HepG2 (cell line): ENCODE data around the gene ESRRB. TPM values are rescaled to one million over a fixed set of nuclear protein-coding genes. Genes with fewer than 3 reads are reported as not detected.

Experiments
- ATAC-seq: fragments of 200-7000 bp; cut with Tn5 transposase; 3 replicates; pipeline ENCODE4 v1.9.1; 2020; ENCODE audit warnings: mild to moderate bottlenecking, moderate library complexity
- BruUV-seq: library from RNA; stranded (reverse); fragments of 400-500 nt; replicated peaks from 2 replicates; lab custom pipeline; 2021; lab: Mats Ljungman, UMichigan
- CTCF ChIA-PET: fragments of 300-600 bp; formaldehyde crosslinking; extraction: SDS; loops from one replicate; lab custom pipeline; 2021; ENCODE audit warnings: low total read pairs, inconsistent platforms, low intra/inter-chr PET ratio; lab: Yijun Ruan, JAX
- POLR2A ChIA-PET: fragments of 350-600 bp; sonication (Branson Sonifier 250); formaldehyde crosslinking; loops from one replicate; lab custom pipeline; 2020; ENCODE audit warnings: antibody characterized with exemption, inconsistent platforms; lab: Yijun Ruan, JAX
- DNase-seq: peaks from one replicate; pipeline ENCODE4 v3.0.0-alpha.2; 2015; ENCODE audit warnings: low spot score
- FAIRE-seq: peaks from 3 replicates; lab custom pipeline; 2011; peaks lifted over from hg19 to GRCh38; lab: Jason Lieb, UNC
- H2AFZ ChIP-seq: one replicate; pipeline ENCODE4 v1.6.1; 2011; ENCODE audit warnings: low read length, inconsistent platforms
- H3K27ac ChIP-seq: fragments of 300-600 bp; 3 replicates; pipeline ENCODE4 v1.8.0; 2011; ENCODE audit warnings: mixed run types, mild to moderate bottlenecking, mixed read lengths, low read length, inconsistent platforms; ENCODE audit not compliant: insufficient read depth; ENCODE audit errors: extremely low read length
- H3K27me3 ChIP-seq, 2 experiments: fragments of 200-600 bp in 1 of 2; 2 replicates in 1 of 2; 3 replicates in 1 of 2; pipeline versions ENCODE4 v1.6.0 to v1.8.0; 2011; ENCODE audit warnings: low read length in 2 of 2, mild to moderate bottlenecking in 2 of 2, moderate library complexity in 2 of 2, inconsistent platforms in 1 of 2; ENCODE audit not compliant: insufficient read depth in 2 of 2, control insufficient read depth in 1 of 2
- H3K36me3 ChIP-seq, 2 experiments: fragments of 200-600 bp in 1 of 2; replicated peaks in 1 of 2; 2 replicates in 1 of 2; 3 replicates in 1 of 2; pipeline versions ENCODE4 v1.5.1 to v1.8.0; 2011; ENCODE audit warnings: low read length in 2 of 2, inconsistent platforms in 1 of 2; ENCODE audit not compliant: insufficient read depth in 2 of 2, control insufficient read depth in 1 of 2
- H3K4me1 ChIP-seq: 2 replicates; pipeline ENCODE4 v1.5.1; 2012; ENCODE audit warnings: low read length, inconsistent platforms; ENCODE audit not compliant: insufficient read depth
- H3K4me2 ChIP-seq: 2 replicates; pipeline ENCODE4 v1.6.0; 2011; ENCODE audit warnings: low read depth, low read length, inconsistent platforms
- H3K4me3 ChIP-seq, 3 experiments: fragments of 200-600 bp in 1 of 3; sonication (generic), shearing (Covaris generic) in 1 of 3; replicated peaks in 1 of 3; 2 replicates each; pipeline ENCODE4 v1.5.1; 2011 to 2016; ENCODE audit warnings: low read length in 3 of 3, inconsistent platforms in 2 of 3, low read depth in 2 of 3, mild to moderate bottlenecking in 2 of 3, control low read depth in 1 of 3, mixed read lengths in 1 of 3; ENCODE audit not compliant: insufficient read depth in 1 of 3
- H3K79me2 ChIP-seq: one replicate; pipeline ENCODE4 v1.6.1; 2011; ENCODE audit warnings: low read length, inconsistent platforms; ENCODE audit not compliant: insufficient read depth
- H3K9ac ChIP-seq: 2 replicates; pipeline ENCODE4 v1.6.0; 2011; ENCODE audit warnings: mild to moderate bottlenecking, low read depth, low read length, inconsistent platforms; ENCODE audit not compliant: insufficient read depth
- H3K9me3 ChIP-seq: 2 replicates; pipeline ENCODE4 v1.5.1; 2012; ENCODE audit warnings: mild to moderate bottlenecking, low read length
- H4K20me1 ChIP-seq: 2 replicates; pipeline ENCODE4 v1.6.0; 2011; ENCODE audit warnings: inconsistent platforms, mild to moderate bottlenecking, low read length, moderate library complexity; ENCODE audit not compliant: insufficient read depth
- BRD4 ChIP-seq: sonication (generic); formaldehyde crosslinking; IDR thresholded peaks from 2 replicates; pipeline ENCODE4 v1.4.0; 2020; ENCODE audit warnings: missing genetic modification reagents
- CCAR2 ChIP-seq: fragments of 200-400 bp; formaldehyde crosslinking; optimal IDR thresholded peaks from 2 replicates; pipeline ENCODE3; 2018; ENCODE audit warnings: low read depth, mild to moderate bottlenecking, low read length, moderate library complexity
- HOXD1 ChIP-seq: sonication (generic); formaldehyde crosslinking; IDR thresholded peaks from 2 replicates; pipeline ENCODE4 v1.5.0; 2020; ENCODE audit warnings: missing genetic modification reagents
- KDM1A ChIP-seq: IDR thresholded peaks from 2 replicates; pipeline ENCODE4 v1.6.1; 2016; ENCODE audit warnings: missing compliant biosample characterization
- NFYC ChIP-seq: IDR thresholded peaks from 2 replicates; pipeline ENCODE4 v1.6.1; 2016; ENCODE audit warnings: missing genetic modification reagents, missing compliant biosample characterization
- RXRB ChIP-seq: IDR thresholded peaks from 2 replicates; pipeline ENCODE4 v1.6.1; 2016; ENCODE audit warnings: borderline replicate concordance, missing genetic modification reagents, missing compliant biosample characterization
- SAFB2 ChIP-seq: sonication (generic); formaldehyde crosslinking; IDR thresholded peaks from 2 replicates; pipeline ENCODE4 v1.5.1; 2020; ENCODE audit warnings: missing genetic modification reagents, low read depth, mild to moderate bottlenecking, borderline replicate concordance
- ZFYVE20 ChIP-seq: sonication (generic); formaldehyde crosslinking; IDR thresholded peaks from 2 replicates; pipeline ENCODE4 v1.8.0; 2023; ENCODE audit warnings: low read depth, mild to moderate bottlenecking, moderate library complexity, missing genetic modification reagents, borderline replicate concordance
- ZNF10 ChIP-seq: sonication (generic); formaldehyde crosslinking; IDR thresholded peaks from 2 replicates; pipeline ENCODE4 v1.4.0; 2020; ENCODE audit warnings: mild to moderate bottlenecking, low read depth, missing genetic modification reagents, borderline replicate concordance
- ZNF546 ChIP-seq: sonication (generic); formaldehyde crosslinking; conservative IDR thresholded peaks from 2 replicates; pipeline ENCODE4 v1.8.1; 2023; ENCODE audit warnings: mild to moderate bottlenecking, missing genetic modification reagents
- ZNF614 ChIP-seq: IDR thresholded peaks from 2 replicates; pipeline ENCODE4 v1.6.1; 2018; ENCODE audit warnings: missing biosample characterization, missing genetic modification reagents, inconsistent platforms, borderline replicate concordance
- ZNF790 ChIP-seq: sonication (generic); formaldehyde crosslinking; IDR thresholded peaks from 2 replicates; pipeline ENCODE4 v1.8.0; 2022; ENCODE audit warnings: missing genetic modification reagents, mild to moderate bottlenecking, borderline replicate concordance
- ZNF850 ChIP-seq: sonication (generic); formaldehyde crosslinking; conservative IDR thresholded peaks from 2 replicates; pipeline ENCODE4 v1.9.0; 2021; ENCODE audit warnings: mild to moderate bottlenecking, missing genetic modification reagents
- WGBS: methylation state at CpG from one replicate; pipeline ENCODE4 v1.1.6; 2017; ENCODE audit warnings: low lambda C conversion rate; 5-methylcytosine and 5-hydroxymethylcytosine counted together
- in situ Hi-C: cut with HindIII; loops from 2 replicates; pipeline ENCODE4 v1.10.0; 2017; ENCODE audit warnings: low pct_unique_long_range_greater_than_20kb; ENCODE audit not compliant: extremely low pct_ligation_motif_present
- intact Hi-C: fragments of 100-400 bp; cut with micrococcal nuclease; formaldehyde crosslinking; loops from one replicate; pipeline ENCODE4 v1.10.0; 2022; ENCODE audit not compliant: unreplicated experiment
- polyA plus RNA-seq, 8 experiments: library from polyadenylated mRNA; depleted of rRNA in 3 of 8; stranded (reverse) in 7 of 8; unstranded in 1 of 8; fragments of >200 nt; fragmentation: Illumina TruSeq in 4 of 8; extraction: Trizol in 4 of 8; gene quantifications; 2 replicates each; pipeline versions ENCODE4 v1.2.1 to v1.2.3, GENCODE V29; 2011 to 2016; ENCODE audit warnings: low read depth in 4 of 8, missing spikeins in 1 of 8, mixed read lengths in 1 of 8; ENCODE audit not compliant: insufficient read depth in 1 of 8
- total RNA-seq, 5 experiments: library from RNA; depleted of rRNA; stranded (reverse); fragments of >200 nt; fragmentation: Illumina TruSeq; extraction: Trizol; gene quantifications; 2 replicates each; pipeline ENCODE4 v1.2.3, GENCODE V29; 2016; ENCODE audit warnings: low read depth in 1 of 5
- TF ChIP-seq, protein P1 (sequence below): sonication (generic); formaldehyde crosslinking; IDR thresholded peaks from 2 replicates; pipeline ENCODE4 v1.9.0; 2022; ENCODE audit warnings: low read depth, missing genetic modification reagents
- TF ChIP-seq, protein P2 (sequence below): sonication (generic); formaldehyde crosslinking; IDR thresholded peaks from 2 replicates; pipeline ENCODE4 v1.4.0; 2020; ENCODE audit warnings: missing genetic modification reagents

Gene ESRRB
- total and polyA plus RNA-seq, 2 of the 13 experiments (the other 11 are each of a cell fraction or from before 2014, with no cell fraction given) = 0.04 to 0.33 TPM

DNA sequence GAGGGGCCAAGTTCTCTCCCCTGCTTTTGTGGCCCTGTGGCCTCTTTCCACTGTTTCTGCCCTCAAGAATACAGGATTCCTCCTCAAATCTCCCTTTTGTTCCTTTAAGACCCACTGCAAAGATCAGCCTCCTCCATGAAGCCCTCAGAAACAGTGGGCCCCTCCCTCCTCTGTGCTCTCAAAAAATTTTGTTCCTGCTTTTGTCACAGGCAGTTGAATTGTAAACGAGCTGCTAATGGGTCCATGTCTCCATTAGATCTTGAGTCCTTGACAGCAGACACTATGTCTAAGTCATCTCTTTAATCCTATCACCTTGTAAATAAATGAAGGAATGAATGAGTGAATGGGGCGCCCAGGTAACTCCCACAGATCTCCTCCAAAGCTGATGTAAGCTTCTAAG lies 175.2 kb downstream of the ESRRB start:
- DNase-seq (no peak), ATAC-seq (no peak), FAIRE-seq (no peak)
- Histone ChIP-seq H3K4me2 (no peak overlapping the region), H3K4me3 (no peak overlapping the region), H2AFZ (no peak overlapping the region), H3K36me3 (no peaks in the 10 kb centered on the region), H4K20me1 (no peaks in the 10 kb centered on the region), H3K79me2 (no peaks in the 10 kb centered on the region), H3K9me3 (no peaks in the 10 kb centered on the region), H3K9ac (no peak overlapping the region), H3K4me1 (no peaks in the 10 kb centered on the region), H3K27ac (no peak overlapping the region), H3K27me3 (peaks cover 0 to 4% of the 10 kb centered on the region in 2 experiments; a peak in 4 of 5 replicates)
- no TSS peak for BruUV-seq
- TF ChIP-seq RXRB (CRISPR knock-in tag) (no peak), ZNF546 (no peak), SAFB2 (CRISPR knock-in tag) (no peak), CCAR2 (no peak), ZNF850 (CRISPR knock-in tag) (no peak), ZFYVE20 (CRISPR knock-in tag) (no peak), KDM1A (CRISPR knock-in tag) (no peak), NFYC (no peak), ZNF790 (CRISPR knock-in tag) (no peak), BRD4 (CRISPR knock-in tag) (no peak), ZNF10 (CRISPR knock-in tag) (no peak), ZNF614 (CRISPR knock-in tag) (no peak), HOXD1 (CRISPR knock-in tag) (no peak)
- TF ChIP-seq, protein P1, sequence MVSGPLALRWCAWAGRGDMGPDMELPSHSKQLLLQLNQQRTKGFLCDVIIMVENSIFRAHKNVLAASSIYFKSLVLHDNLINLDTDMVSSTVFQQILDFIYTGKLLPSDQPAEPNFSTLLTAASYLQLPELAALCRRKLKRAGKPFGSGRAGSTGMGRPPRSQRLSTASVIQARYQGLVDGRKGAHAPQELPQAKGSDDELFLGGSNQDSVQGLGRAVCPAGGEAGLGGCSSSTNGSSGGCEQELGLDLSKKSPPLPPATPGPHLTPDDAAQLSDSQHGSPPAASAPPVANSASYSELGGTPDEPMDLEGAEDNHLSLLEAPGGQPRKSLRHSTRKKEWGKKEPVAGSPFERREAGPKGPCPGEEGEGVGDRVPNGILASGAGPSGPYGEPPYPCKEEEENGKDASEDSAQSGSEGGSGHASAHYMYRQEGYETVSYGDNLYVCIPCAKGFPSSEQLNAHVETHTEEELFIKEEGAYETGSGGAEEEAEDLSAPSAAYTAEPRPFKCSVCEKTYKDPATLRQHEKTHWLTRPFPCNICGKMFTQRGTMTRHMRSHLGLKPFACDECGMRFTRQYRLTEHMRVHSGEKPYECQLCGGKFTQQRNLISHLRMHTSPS (CRISPR knock-in tag) = no peak
- TF ChIP-seq, protein P2, sequence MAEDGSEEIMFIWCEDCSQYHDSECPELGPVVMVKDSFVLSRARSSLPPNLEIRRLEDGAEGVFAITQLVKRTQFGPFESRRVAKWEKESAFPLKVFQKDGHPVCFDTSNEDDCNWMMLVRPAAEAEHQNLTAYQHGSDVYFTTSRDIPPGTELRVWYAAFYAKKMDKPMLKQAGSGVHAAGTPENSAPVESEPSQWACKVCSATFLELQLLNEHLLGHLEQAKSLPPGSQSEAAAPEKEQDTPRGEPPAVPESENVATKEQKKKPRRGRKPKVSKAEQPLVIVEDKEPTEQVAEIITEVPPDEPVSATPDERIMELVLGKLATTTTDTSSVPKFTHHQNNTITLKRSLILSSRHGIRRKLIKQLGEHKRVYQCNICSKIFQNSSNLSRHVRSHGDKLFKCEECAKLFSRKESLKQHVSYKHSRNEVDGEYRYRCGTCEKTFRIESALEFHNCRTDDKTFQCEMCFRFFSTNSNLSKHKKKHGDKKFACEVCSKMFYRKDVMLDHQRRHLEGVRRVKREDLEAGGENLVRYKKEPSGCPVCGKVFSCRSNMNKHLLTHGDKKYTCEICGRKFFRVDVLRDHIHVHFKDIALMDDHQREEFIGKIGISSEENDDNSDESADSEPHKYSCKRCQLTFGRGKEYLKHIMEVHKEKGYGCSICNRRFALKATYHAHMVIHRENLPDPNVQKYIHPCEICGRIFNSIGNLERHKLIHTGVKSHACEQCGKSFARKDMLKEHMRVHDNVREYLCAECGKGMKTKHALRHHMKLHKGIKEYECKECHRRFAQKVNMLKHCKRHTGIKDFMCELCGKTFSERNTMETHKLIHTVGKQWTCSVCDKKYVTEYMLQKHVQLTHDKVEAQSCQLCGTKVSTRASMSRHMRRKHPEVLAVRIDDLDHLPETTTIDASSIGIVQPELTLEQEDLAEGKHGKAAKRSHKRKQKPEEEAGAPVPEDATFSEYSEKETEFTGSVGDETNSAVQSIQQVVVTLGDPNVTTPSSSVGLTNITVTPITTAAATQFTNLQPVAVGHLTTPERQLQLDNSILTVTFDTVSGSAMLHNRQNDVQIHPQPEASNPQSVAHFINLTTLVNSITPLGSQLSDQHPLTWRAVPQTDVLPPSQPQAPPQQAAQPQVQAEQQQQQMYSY = no peak
- 41% methylated on average over 2 of the region's 2 CpGs for WGBS
- ChIA-PET CTCF (no interaction called here), POLR2A (no interaction called here)
- in situ Hi-C loops = no loop called here
- intact Hi-C loops = no loop called here
